SK-MEL-5 (cell line): Measurements from ENCODE around the gene ADAMTS20. TPM values are rescaled to one million over a fixed set of nuclear protein-coding genes. Genes with fewer than 3 reads are reported as not detected.
"Not testable (repeated sequence)": the region's sequence is repeated elsewhere in the genome, so short reads cannot be mapped to it uniquely, and the experiment has no call there.

Experiments used
- DNase-seq: peaks from one replicate; pipeline ENCODE4 v3.0.0-alpha.2; 2016; ENCODE audit warnings: low read depth, low spot score
- in situ Hi-C: cut with HindIII; loops from 2 replicates; pipeline ENCODE4 v1.10.0; 2016; ENCODE audit warnings: low sequenced_read_pairs, high pct_unique_total_duplicates, low pct_unique_long_range_greater_than_20kb
- total RNA-seq: library from RNA; depleted of rRNA; stranded (reverse); fragments of >200 nt; shearing (Covaris generic); gene quantifications from 2 replicates; pipeline ENCODE4 v1.2.3, GENCODE V29; 2014

Gene ADAMTS20
- total RNA-seq, 1 experiment from 2014 or later: 0.18 TPM

DNA sequence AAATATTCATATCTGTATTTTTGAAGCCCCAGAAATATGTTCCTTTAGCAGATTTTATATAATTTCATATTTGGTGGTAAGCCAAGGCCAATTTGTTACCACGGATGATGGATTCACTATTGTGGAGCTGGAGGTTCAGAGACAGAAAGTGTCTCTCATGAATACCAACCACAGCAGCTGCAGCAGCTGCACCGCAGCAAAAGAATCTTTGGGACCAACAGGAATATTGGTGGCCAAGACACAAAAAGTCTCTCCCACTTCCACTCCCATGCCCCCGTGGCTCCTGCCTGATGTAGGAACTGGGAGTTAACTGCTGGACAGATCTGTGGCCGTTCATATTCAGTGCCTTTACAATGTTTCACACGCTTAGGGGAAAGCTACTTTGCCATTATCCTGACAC lies 155.3 kb downstream of the ADAMTS20 start:
- in situ Hi-C loops: no loop called here
- no peak for DNase-seq

GRCh38 chr12:43392116-43392515 lies 159.9 kb downstream of the ADAMTS20 start:
- DNase-seq: no peak
- in situ Hi-C loops: no loop called here

DNA sequence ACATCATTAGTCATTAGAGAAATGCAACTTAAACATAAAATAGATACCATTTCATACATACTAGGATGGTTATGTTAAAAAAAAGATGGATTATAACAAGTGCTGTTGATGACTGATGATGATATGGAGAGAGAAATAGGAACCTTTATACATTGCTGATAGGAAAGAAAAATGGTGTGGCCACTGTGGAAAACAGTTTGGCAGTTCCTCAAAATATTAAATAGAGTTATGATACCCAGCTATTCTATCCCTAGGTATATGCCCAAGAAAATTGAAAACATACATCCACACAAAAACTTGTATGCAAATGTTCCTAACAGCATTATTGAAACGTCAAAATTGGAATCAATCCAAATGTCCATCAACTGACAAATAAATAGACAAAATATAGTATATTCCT lies 170.1 kb downstream of the ADAMTS20 start:
- DNase-seq: no peak
- in situ Hi-C loops: no loop called here

- DNase-seq: no peak
- in situ Hi-C loops: no loop called here
Measured at GRCh38 chr12:43378448-43378847, 173.6 kb downstream of the ADAMTS20 start.

- in situ Hi-C loops: no loop called here
- peak; percentile 88 for DNase-seq
Measured at GRCh38 chr12:43370263-43370662, 181.7 kb downstream of the ADAMTS20 start.

- no peak for DNase-seq
- in situ Hi-C loops: no loop called here
Measured at GRCh38 chr12:43362910-43363694, 188.9 kb downstream of the ADAMTS20 start.

DNA sequence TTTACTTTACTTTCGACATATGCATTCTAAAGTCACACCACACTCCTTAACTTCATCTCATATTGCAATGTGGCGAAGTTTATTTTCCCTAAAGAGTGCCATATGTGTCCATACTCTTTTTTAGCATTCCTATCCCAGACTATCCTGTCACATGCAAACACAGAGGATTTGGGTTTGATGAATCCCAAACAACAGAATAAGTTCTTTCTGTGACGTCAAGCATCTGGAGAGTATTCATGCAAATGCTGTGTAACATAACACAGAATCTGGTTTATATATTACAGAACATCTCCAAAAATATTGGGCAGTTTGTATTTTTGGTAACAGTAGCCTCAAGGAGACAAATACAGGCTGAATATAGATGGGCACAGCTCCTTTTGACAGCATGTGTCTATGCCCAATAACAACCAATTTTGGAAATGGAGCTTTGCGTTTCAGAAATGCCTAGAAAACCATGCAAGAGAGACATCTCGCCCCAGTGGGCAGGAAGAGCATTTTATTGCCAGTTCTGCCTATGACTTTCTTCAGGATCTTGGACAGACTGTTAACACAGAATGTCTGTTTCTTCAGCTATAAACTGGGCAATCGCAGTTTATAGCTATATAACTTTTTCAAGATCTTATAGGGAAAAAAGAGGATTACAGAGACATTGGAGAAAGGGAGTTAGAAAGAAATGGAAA lies 190.8 kb downstream of the ADAMTS20 start:
- DNase-seq: no peak
- in situ Hi-C loops: no loop called here

- in situ Hi-C loops, DNase-seq: not testable (repeated sequence)
Measured at GRCh38 chr12:43360001-43360400, 192.0 kb downstream of the ADAMTS20 start.

- no peak for DNase-seq
- in situ Hi-C loops: no loop called here
Measured at GRCh38 chr12:43357141-43357540, 194.9 kb downstream of the ADAMTS20 start.

- peak; percentile 60 for DNase-seq
- in situ Hi-C loops: no loop called here
Measured at GRCh38 chr12:43352001-43352400, 200.0 kb downstream of the ADAMTS20 start.

- DNase-seq: peak; percentile 48
- in situ Hi-C loops: no loop called here
Measured at GRCh38 chr12:43349863-43350262, 202.1 kb downstream of the ADAMTS20 start.

DNA sequence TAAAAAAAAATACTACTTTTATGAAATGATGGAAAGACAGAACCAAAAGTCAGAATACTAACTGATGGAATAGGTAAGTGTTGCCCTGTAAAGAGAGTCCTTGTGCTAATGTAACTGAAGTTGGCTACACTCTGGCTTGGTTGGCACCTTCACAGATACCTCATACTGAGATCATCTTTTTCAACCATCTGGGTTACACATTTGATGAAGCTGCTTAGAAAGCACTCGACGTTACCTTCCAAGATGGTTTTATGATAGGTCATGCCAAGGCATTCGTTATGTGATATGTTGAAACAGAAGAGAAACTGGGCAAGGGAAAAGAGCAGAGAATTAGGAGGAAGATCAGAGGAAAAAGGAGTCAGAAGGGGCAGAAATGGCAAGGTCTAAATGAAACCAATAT lies 203.8 kb downstream of the ADAMTS20 start:
- in situ Hi-C loops: no loop called here

GRCh38 chr12:43347026-43347425 lies 205.0 kb downstream of the ADAMTS20 start:
- no peak for DNase-seq
- in situ Hi-C loops: no loop called here

More for the DNA sequence above, 203.8 kb downstream of the ADAMTS20 start:
- no peak for DNase-seq

DNA sequence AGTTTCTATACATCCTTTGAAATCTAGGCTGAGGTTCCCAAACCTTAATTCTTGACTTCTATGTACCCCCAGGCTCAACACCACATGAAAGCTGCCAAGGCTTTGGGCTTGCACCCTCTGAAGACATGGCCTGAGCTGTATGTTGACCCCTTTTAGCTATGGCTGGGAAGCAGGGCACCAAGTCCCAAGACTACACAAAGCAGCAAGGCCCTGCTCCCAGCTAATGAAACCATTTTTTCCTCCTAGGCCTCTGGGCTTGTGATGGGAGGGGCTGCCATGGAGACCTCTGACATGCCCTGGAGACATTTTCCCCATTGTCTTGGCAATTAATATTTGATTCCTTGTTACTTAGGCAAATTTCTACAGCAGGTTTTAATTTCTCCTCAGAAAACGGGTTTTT lies 207.0 kb downstream of the ADAMTS20 start:
- DNase-seq: no peak
- in situ Hi-C loops: no loop called here

- DNase-seq: not testable (repeated sequence)
Measured at GRCh38 chr12:43341785-43342313, 210.2 kb downstream of the ADAMTS20 start.

DNA sequence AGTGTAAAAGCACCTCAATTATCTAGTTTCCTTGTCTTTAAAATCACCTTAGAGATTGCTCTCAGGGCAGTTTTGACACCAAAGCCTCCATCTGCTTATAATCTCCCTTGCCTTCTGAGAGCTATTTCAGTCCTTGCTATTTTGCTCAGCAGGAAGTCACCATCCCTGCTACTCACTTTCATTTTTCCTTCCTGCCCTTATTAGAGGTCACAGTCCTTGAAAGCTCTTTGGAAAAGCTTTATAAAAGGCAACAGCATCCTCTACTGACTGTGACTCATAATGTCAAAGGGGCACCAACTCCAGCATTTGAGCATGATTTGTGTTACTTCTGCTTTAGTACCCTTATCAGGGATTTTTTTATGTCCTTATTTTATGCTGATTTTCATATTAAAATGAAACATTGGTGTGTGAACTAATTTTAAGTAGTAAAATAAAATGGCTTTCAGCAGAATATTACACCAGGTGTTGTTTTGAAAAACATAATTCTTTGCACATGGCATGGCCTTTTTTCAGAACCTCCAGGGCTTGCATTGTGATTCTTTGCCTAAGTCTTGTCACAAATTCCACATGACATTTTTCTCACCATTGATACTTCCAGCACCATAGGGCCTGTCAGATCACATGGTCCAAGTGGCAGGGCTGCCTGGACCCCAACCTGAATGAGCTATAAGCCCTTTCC lies 213.0 kb downstream of the ADAMTS20 start:
- in situ Hi-C loops: no loop called here
- DNase-seq: peak; percentile 80

More at GRCh38 chr12:43341785-43342313, 210.2 kb downstream of the ADAMTS20 start:
- in situ Hi-C loops: not testable (repeated sequence)

GRCh38 chr12:43337571-43338444 lies 214.2 kb downstream of the ADAMTS20 start:
- no peak for DNase-seq
- in situ Hi-C loops: no loop called here
